ENCODE measurements around the gene ZNF451. TPM values are rescaled to one million over a fixed set of nuclear protein-coding genes. Genes with fewer than 3 reads are reported as not detected.
A peak's percentile ranks its signal among the peaks of the same experiment; 100 is the strongest.

The ZNF451 gene
- polyA plus RNA-seq, 2 of the 4 experiments (the other 2 are of a cell fraction) = 8.9 to 23.0 TPM

DNA sequence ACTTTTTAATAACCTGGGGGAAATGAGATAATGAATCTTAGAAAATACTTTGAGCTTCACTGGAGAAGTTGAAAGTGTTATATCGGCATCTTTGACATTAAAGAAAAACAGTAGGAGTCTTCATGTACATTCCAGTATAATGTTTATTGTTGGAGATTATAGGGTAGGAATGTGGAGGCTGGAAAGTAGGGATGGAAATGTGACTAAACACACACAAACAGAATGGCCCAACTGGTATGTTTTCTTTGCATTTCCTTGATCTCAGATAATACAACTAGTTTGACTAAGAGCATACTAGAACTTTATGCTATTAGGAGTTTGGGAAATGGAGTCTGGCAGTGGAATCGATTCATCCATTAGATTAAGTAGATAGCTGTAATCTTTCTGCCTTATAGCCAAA, 72.0 kb downstream of the ZNF451 start:
- ATAC-seq (no peak), DNase-seq (ENCODE audit: low read depth in 1 of 2, low spot score in 1 of 2) (no peak), FAIRE-seq (no peak)
- H3K27ac ChIP-seq = no peak overlapping the region
- H3K9me3 ChIP-seq = peaks cover 3% of the 10 kb centered on the region; the same call in 2 of the 3 replicates
- ChIA-PET CTCF (interaction anchor here (0.9 kb wide), 1 partner anchor 155 kb away, joined by 3 read pairs; the partner anchor contains the start of gene PRIM2), POLR2A (interaction anchor here (1.3 kb wide), 1 partner anchor 10 kb away, joined by 6 read pairs; the partner anchor contains the start of gene BAG2)
- no peak overlapping the region for H3K4me2 ChIP-seq
- no peaks in the 10 kb centered on the region for H3K4me1 ChIP-seq
- WGBS (ENCODE audit: missing lambda C conversion rate) = 87% methylated on average over 2 of the region's 2 CpGs
- no peak for TF ChIP-seq CBX8 (IDR thresholded peaks at IDR 0.05)
- no peak for TF ChIP-seq POLR2AphosphoS2 (conservative IDR thresholded peaks at IDR 0.05; ENCODE audit: low read length)
- H3K4me3 ChIP-seq = no peak overlapping the region

- no peak for FAIRE-seq
- ChIA-PET CTCF (interaction anchor here (0.9 kb wide), 1 partner anchor 155 kb away, joined by 3 read pairs; the partner anchor contains the start of gene PRIM2), POLR2A (interaction anchor here (1.3 kb wide), 1 partner anchor 9 kb away, joined by 6 read pairs; the partner anchor contains the start of gene BAG2)
- TF ChIP-seq RARB (CRISPR knock-in tag; IDR thresholded peaks at IDR 0.05) (no peak), RNF2 (IDR thresholded peaks at IDR 0.05; ENCODE audit: borderline replicate concordance, low read depth) (no peak), EHMT2 (IDR thresholded peaks at IDR 0.05; ENCODE audit: low read depth) (no peak)
- TF ChIP-seq, protein P1, sequence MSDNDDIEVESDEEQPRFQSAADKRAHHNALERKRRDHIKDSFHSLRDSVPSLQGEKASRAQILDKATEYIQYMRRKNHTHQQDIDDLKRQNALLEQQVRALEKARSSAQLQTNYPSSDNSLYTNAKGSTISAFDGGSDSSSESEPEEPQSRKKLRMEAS (IDR thresholded peaks at IDR 0.05) = no peak
- Histone ChIP-seq H3K27ac (no peak overlapping the region), H3K4me1 (no peaks in the 10 kb centered on the region), H3K4me3 (no peak overlapping the region), H3K9me3 (peaks cover 3% of the 10 kb centered on the region; the same call in 2 of the 3 replicates), H3K4me2 (no peak overlapping the region)
- ATAC-seq = no peak
- 81% methylated on average over 3 of the region's 3 CpGs for WGBS (ENCODE audit: missing lambda C conversion rate)
- no peak for DNase-seq (ENCODE audit: low read depth in 1 of 2, low spot score in 1 of 2)
Measured at GRCh38 chr6:57162516-57162915, 72.5 kb downstream of the ZNF451 start.

DNA sequence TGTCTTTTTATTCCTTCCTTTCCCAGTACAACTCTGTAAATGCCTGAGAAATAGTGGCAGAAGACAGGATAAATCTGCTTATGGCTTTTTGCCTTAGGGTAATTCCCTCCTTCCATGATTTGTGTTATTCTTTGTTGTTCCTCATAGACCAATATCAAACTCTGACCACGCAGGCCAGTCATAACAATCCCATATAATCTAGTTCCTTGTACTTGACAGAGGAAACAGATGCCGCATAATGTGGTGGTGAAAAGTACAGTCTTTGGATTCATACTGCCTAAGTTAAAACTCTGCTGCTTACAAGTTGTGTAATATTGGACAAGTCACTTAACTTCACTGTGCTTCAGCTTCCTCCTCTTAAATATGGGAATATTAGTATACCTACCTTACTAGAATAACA, 74.0 kb downstream of the ZNF451 start:
- POLR2A ChIA-PET = no interaction called here
- no peak for TF ChIP-seq NR3C1 (IDR thresholded peaks at IDR 0.05)

GRCh38 chr6:57165080-57165479, 75.1 kb downstream of the ZNF451 start:
- POLR2A ChIA-PET = no interaction called here
- ATAC-seq = no peak
- WGBS (ENCODE audit: missing lambda C conversion rate) = 96% methylated on average over 1 of the region's 1 CpG
- CTCF ChIA-PET = no interaction called here
- Histone ChIP-seq H3K4me1 (no peaks in the 10 kb centered on the region), H3K4me3 (no peak overlapping the region), H3K27ac (no peak overlapping the region), H3K9me3 (peaks cover 3% of the 10 kb centered on the region; the same call in 2 of the 3 replicates), H3K4me2 (no peak overlapping the region)
- TF ChIP-seq JUN (IDR thresholded peaks at IDR 0.05) (no peak), CBX8 (IDR thresholded peaks at IDR 0.05) (no peak)
- DNase-seq (ENCODE audit: low read depth in 1 of 2, low spot score in 1 of 2) = no peak
- FAIRE-seq = no peak

More for the DNA sequence above, 74.0 kb downstream of the ZNF451 start:
- Histone ChIP-seq H3K4me2 (no peak overlapping the region), H3K4me1 (no peaks in the 10 kb centered on the region), H3K4me3 (no peak overlapping the region), H3K27ac (no peak overlapping the region), H3K9me3 (peaks cover 3% of the 10 kb centered on the region; the same call in 2 of the 3 replicates)
- ATAC-seq = no peak
- CTCF ChIA-PET = no interaction called here
- DNase-seq (ENCODE audit: low read depth in 1 of 2, low spot score in 1 of 2) = no peak
- WGBS (ENCODE audit: missing lambda C conversion rate) = 90% methylated on average over 2 of the region's 2 CpGs
- no peak for FAIRE-seq

DNA sequence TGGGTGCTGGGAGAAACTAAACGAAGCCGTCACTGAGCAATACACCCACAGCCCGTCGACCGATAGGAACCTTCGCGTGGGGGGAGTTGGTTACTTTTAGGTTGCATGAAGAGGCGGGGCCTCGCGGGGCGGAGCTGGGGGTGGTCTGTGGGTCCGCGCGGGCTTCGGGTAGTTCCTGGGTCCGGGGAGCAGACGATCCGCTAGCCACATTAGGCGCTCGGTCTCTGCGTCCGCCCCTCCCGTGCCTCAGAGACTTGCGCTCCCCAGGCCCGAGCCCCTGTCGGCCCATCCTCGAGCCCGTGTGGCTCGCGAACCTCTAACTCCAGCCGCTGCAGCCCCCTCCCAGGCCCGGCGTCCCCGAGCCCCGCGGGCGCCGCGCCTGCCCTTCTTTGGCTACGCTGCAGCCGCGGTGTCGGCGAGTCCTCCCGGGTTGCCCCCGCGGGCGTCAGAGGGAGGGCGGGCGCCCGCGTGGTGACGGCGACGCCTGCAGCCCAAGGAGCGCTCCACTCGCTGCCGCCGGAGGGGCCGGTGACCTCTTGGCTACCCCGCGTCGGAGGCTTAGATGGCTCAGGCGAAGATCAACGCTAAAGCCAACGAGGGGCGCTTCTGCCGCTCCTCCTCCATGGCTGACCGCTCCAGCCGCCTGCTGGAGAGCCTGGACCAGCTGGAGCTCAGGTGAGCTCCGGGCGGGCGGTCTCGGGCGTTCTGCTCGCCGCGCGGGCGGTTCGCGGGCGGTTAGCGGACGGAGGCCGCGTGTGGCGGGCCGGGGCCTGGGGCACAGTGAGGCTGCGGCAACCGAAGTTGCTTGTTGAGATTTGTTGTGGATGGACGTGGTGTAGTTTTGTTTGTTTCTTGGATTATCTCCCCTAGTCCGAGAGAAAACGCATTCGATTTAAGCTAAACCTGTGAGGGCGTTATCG, 82.4 kb downstream of the ZNF451 start, which contains the start of gene BAG2:
Gene BAG2 (plus strand): TSS at position 191 of the 920 bp plus-strand sequence. CDS start 372 bp downstream, at position 563.
- peak within 1 kb of the TSS; percentile 99 for H3K4me2 ChIP-seq
- DNase-seq (ENCODE audit: low read depth in 1 of 2, low spot score in 1 of 2) (peak; percentile 61 to 85), ATAC-seq (peak; percentile 93 to 94), FAIRE-seq (no peak)
- H3K4me1 ChIP-seq = peaks cover 30% of the 10 kb centered on the region
- POLR2A ChIA-PET = interaction anchor here (0.6 to 2.1 kb wide), 5 partner anchors 10 to 217 kb away, joined by 3 to 14 read pairs (median 6); partner anchors contain the start of genes BEND6 and PRIM2
- peak within 1 kb of the TSS; percentile 55 for H3K4me3 ChIP-seq
- H3K9me3 ChIP-seq = no peaks in the 10 kb centered on the region
- CTCF ChIA-PET = interaction anchor here (0.8 to 1.5 kb wide), 5 partner anchors 53 to 270 kb away, joined by 3 to 6 read pairs (median 5); partner anchors contain the start of gene BEND6
- H3K27ac ChIP-seq = peak within 1 kb of the TSS; percentile 92 to 99
- WGBS (ENCODE audit: missing lambda C conversion rate) = 2% methylated on average over 46 of the region's 97 CpGs
- no peak for TF ChIP-seq FOSB (CRISPR knock-in tag; IDR thresholded peaks at IDR 0.05)
- TF ChIP-seq HOXB5 (CRISPR knock-in tag; IDR thresholded peaks at IDR 0.05) = no peak
- no peak for TF ChIP-seq CEBPB (IDR thresholded peaks at IDR 0.05)
- no peak; the same call in 1 of the 2 replicates for TF ChIP-seq HMGXB4 (CRISPR knock-in tag; IDR thresholded peaks at IDR 0.05; ENCODE audit: borderline replicate concordance)
- no peak for TF ChIP-seq CBX8 (IDR thresholded peaks at IDR 0.05)
- TF ChIP-seq RFX5 (IDR thresholded peaks at IDR 0.05) = no peak
- TF ChIP-seq MAZ (IDR thresholded peaks at IDR 0.05; ENCODE audit: borderline replicate concordance, low read depth, low read length) = no peak
- TF ChIP-seq POLR2A (IDR thresholded peaks at IDR 0.05; ENCODE audit: low read length) = peak; percentile 81
- peak; percentile 26; the same call in 2 of the 3 replicates for TF ChIP-seq BCL3 (IDR thresholded peaks at IDR 0.05)
- no peak for TF ChIP-seq RAD21 (conservative IDR thresholded peaks at IDR 0.05 in 1 of 2, IDR thresholded peaks at IDR 0.05 in 1 of 2)
- TF ChIP-seq JUNB (IDR thresholded peaks at IDR 0.05) = no peak
- TF ChIP-seq EHF (CRISPR knock-in tag; IDR thresholded peaks at IDR 0.05) = no peak
- no peak for TF ChIP-seq CHD4 (IDR thresholded peaks at IDR 0.05; ENCODE audit: borderline replicate concordance)
- TF ChIP-seq HOXA7 (CRISPR knock-in tag; IDR thresholded peaks at IDR 0.05) = no peak
- no peak for TF ChIP-seq ESRRA (IDR thresholded peaks at IDR 0.05; ENCODE audit: borderline replicate concordance, low read length)
- no peak for TF ChIP-seq NFE2L2 (conservative IDR thresholded peaks at IDR 0.05; ENCODE audit: low read length)
